MM.1S (cell line): ENCODE data around the gene SMLR1.

ENCODE experiments used
- DNase-seq: peaks from one replicate; pipeline ENCODE4 v3.0.0-alpha.2; 2015
- H2AFZ ChIP-seq: fragments of 300-600 bp; sonication (generic); 2 replicates; pipeline ENCODE4 v1.6.0; 2016; ENCODE audit warnings: antibody characterized with exemption, low read length
- H3F3A ChIP-seq: fragments of 300-600 bp; sonication (generic); 2 replicates; pipeline ENCODE4 v1.6.1; 2016; ENCODE audit warnings: mild to moderate bottlenecking, antibody characterized with exemption, low read length, moderate library complexity, mixed read lengths; ENCODE audit not compliant: insufficient read depth
- H3K27ac ChIP-seq: fragments of 300-600 bp; sonication (generic); 2 replicates; pipeline ENCODE4 v1.5.1; 2016; ENCODE audit warnings: mild to moderate bottlenecking, low read length
- H3K27me3 ChIP-seq: fragments of 300-600 bp; sonication (generic); replicated peaks from 2 replicates; pipeline ENCODE4 v1.6.0; 2016; ENCODE audit warnings: low read length; ENCODE audit not compliant: insufficient read depth
- H3K36me3 ChIP-seq: fragments of 300-600 bp; sonication (generic); replicated peaks from 2 replicates; pipeline ENCODE4 v1.6.1; 2016; ENCODE audit warnings: mild to moderate bottlenecking, low read length, mixed read lengths; ENCODE audit not compliant: insufficient read depth
- H3K4me1 ChIP-seq: fragments of 300-600 bp; sonication (generic); 2 replicates; pipeline ENCODE4 v1.6.1; 2016; ENCODE audit warnings: low read length, mixed read lengths
- H3K4me2 ChIP-seq: fragments of 300-600 bp; sonication (generic); 2 replicates; pipeline ENCODE4 v1.6.0; 2016; ENCODE audit warnings: low read depth, low read length
- H3K4me3 ChIP-seq: fragments of 300-600 bp; sonication (generic); 2 replicates; pipeline ENCODE4 v1.5.1; 2016; ENCODE audit warnings: low read length, mixed read lengths
- H3K79me2 ChIP-seq: fragments of 300-600 bp; sonication (generic); 2 replicates; pipeline ENCODE4 v1.6.1; 2016; ENCODE audit warnings: mixed run types, low read length, mixed read lengths
- H3K9ac ChIP-seq: fragments of 300-600 bp; sonication (generic); 2 replicates; pipeline ENCODE4 v1.6.1; 2016; ENCODE audit warnings: low read length, mixed read lengths
- H3K9me2 ChIP-seq: fragments of 300-600 bp; sonication (generic); replicated peaks from 2 replicates; pipeline ENCODE4 v1.6.1; 2016; ENCODE audit warnings: mild to moderate bottlenecking, low read length, mixed read lengths; ENCODE audit not compliant: insufficient read depth
- H3K9me3 ChIP-seq: fragments of 300-600 bp; sonication (generic); replicated peaks from 2 replicates; pipeline ENCODE4 v1.6.1; 2016; ENCODE audit warnings: mild to moderate bottlenecking, low read length, mixed read lengths; ENCODE audit not compliant: insufficient read depth
- H4K20me1 ChIP-seq: fragments of 300-600 bp; sonication (generic); 2 replicates; pipeline ENCODE4 v1.6.1; 2016; ENCODE audit warnings: mild to moderate bottlenecking, low read length, moderate library complexity, mixed read lengths; ENCODE audit not compliant: insufficient read depth
- EZH2 ChIP-seq: fragments of 300-600 bp; sonication (generic); optimal IDR thresholded peaks from 2 replicates; pipeline ENCODE3; 2017; ENCODE audit warnings: low read depth, mild to moderate bottlenecking, antibody characterized with exemption, low read length, mixed read lengths
- EZH2phosphoT487 ChIP-seq: fragments of 300-600 bp; sonication (generic); IDR thresholded peaks from 2 replicates; pipeline ENCODE4 v1.6.1; 2018; ENCODE audit warnings: antibody characterized with exemption, low read length
- TF ChIP-seq, protein P1 (sequence below): fragments of 300-600 bp; sonication (generic); IDR thresholded peaks from 2 replicates; pipeline ENCODE4 v1.5.1; 2016; ENCODE audit warnings: antibody characterized with exemption, low read length, mixed read lengths

SMLR1 gene

DNA sequence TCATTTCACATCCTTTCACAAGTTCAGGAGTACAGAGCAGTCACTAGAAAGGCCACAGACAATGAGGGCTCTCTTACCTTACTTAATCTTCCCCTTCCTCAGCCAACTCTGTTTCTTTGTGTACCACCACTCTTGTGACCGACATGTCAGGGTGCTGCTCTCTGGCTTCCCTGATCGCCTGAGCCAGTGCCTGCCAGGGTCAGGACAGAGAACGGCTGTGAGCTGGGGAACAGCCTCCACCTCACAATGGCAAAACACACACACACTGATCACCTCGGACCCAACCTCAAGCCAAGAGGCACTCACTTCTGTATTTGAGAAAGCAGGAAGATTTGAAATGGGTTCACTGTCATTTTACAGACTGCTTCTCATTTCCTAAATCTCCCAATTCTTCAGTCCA, 30.8 kb downstream of the SMLR1 start:
- no peaks in the 10 kb centered on the region for H3K27me3 ChIP-seq
- H3K9ac ChIP-seq: no peak overlapping the region
- no peaks in the 10 kb centered on the region for H3K9me2 ChIP-seq
- H3K4me2 ChIP-seq: no peak overlapping the region
- peak overlapping the region; percentile 7; the same call in 1 of the 2 replicates for H3K27ac ChIP-seq
- no peak for DNase-seq
- H3K36me3 ChIP-seq: no peaks in the 10 kb centered on the region
- H3K4me3 ChIP-seq: no peak overlapping the region
- no peak overlapping the region for H2AFZ ChIP-seq
- H3K4me1 ChIP-seq: peaks cover 38% of the 10 kb centered on the region
- H3F3A ChIP-seq: peaks cover 6% of the 10 kb centered on the region; the same call in 1 of the 2 replicates
- H3K79me2 ChIP-seq: no peaks in the 10 kb centered on the region
- no peaks in the 10 kb centered on the region for H4K20me1 ChIP-seq
- no peaks in the 10 kb centered on the region for H3K9me3 ChIP-seq
- TF ChIP-seq, protein P1, sequence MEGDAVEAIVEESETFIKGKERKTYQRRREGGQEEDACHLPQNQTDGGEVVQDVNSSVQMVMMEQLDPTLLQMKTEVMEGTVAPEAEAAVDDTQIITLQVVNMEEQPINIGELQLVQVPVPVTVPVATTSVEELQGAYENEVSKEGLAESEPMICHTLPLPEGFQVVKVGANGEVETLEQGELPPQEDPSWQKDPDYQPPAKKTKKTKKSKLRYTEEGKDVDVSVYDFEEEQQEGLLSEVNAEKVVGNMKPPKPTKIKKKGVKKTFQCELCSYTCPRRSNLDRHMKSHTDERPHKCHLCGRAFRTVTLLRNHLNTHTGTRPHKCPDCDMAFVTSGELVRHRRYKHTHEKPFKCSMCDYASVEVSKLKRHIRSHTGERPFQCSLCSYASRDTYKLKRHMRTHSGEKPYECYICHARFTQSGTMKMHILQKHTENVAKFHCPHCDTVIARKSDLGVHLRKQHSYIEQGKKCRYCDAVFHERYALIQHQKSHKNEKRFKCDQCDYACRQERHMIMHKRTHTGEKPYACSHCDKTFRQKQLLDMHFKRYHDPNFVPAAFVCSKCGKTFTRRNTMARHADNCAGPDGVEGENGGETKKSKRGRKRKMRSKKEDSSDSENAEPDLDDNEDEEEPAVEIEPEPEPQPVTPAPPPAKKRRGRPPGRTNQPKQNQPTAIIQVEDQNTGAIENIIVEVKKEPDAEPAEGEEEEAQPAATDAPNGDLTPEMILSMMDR: no peak
- TF ChIP-seq EZH2phosphoT487: no peak
- no peak for TF ChIP-seq EZH2

DNA sequence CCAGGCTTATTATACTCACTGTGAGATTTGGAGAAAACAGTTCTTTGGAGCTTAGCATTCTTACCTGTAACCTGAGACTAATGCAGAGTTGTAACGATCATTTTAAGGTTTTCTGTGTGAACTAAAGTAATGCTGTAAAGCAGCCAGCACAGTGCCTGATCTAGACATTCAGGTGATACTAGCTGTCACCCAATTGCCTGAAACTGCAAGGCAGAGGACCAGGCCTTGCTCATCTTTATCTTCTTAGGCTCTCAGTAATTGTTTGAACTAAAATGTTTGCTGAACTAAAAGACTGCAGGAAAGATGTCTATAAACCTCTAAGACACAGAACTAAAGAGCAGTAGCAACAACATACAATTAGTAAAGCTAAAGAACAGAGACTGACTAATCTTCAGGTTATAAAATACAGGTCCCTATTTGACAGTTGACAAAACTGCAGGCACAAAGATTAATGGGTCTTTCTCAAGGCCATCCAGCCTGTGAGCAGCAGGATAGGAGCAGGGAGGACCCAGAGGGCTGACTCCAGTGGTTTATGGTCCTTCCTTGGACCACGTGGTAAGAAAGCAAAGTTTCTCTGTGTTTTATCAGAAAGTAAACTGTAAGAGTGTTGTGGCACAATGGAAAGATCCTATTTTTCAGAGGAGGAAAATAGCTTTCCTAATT, 31.4 kb downstream of the SMLR1 start:
- Histone ChIP-seq H3K27ac (no peak overlapping the region), H3K4me3 (no peak overlapping the region), H3F3A (peaks cover 6% of the 10 kb centered on the region; the same call in 1 of the 2 replicates), H4K20me1 (no peaks in the 10 kb centered on the region), H3K4me2 (no peak overlapping the region), H3K79me2 (no peaks in the 10 kb centered on the region), H3K9me3 (no peaks in the 10 kb centered on the region), H3K9me2 (no peaks in the 10 kb centered on the region), H3K36me3 (no peaks in the 10 kb centered on the region), H2AFZ (no peak overlapping the region), H3K4me1 (peaks cover 38% of the 10 kb centered on the region), H3K9ac (no peak overlapping the region), H3K27me3 (no peaks in the 10 kb centered on the region)
- no peak for DNase-seq
- TF ChIP-seq, protein P1: no peak
- TF ChIP-seq EZH2 (no peak), EZH2phosphoT487 (no peak)

DNA sequence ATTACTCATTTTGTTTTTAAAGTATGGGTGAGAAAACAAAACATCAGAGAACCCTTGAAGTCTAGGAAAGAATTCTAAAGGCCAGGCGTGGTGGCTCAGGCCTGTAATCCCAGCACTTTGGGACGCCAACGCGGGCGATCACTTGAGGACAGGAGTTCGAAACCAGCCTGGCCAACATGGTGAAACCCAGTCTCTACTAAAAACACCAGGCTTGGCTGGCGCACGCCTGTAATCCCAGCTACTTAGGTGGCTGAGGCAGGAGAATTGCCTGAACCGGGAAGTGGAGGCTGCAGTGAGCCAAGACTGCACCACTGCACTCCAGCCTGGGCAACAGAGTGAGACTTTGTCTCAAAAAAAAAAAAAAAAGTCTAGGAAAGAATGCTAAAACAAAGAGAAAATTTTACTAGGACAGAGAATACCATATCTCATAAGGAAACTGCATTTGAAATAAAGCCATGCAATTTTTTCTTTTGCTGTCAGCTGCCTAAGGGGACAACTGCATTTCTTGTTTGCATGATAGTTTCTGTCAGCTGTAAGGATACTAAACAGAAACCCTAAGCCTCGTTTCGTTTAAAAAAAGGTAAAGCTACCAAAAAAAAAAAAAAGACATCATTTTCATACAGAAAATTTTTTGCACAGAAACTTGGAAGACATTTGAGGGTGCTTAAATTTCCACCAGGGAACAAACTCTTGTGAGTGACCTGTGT, 32.1 kb downstream of the SMLR1 start:
- Histone ChIP-seq H3K4me2 (peak overlapping the region; percentile 56), H3K79me2 (no peaks in the 10 kb centered on the region), H3K27me3 (no peaks in the 10 kb centered on the region), H3K27ac (peak overlapping the region; percentile 33; the same call in 1 of the 2 replicates), H3K9me3 (no peaks in the 10 kb centered on the region), H3K4me3 (no peak overlapping the region), H2AFZ (no peak overlapping the region), H4K20me1 (no peaks in the 10 kb centered on the region), H3K36me3 (no peaks in the 10 kb centered on the region), H3K4me1 (peaks cover 38% of the 10 kb centered on the region), H3K9ac (peak overlapping the region; percentile 15; the same call in 1 of the 2 replicates), H3K9me2 (no peaks in the 10 kb centered on the region), H3F3A (peaks cover 6% of the 10 kb centered on the region; the same call in 1 of the 2 replicates)
- no peak for TF ChIP-seq EZH2
- TF ChIP-seq EZH2phosphoT487: no peak
- TF ChIP-seq, protein P1: no peak
- DNase-seq: peak; percentile 64
